Measurements from ENCODE around the gene BMP3. TPM values are rescaled to one million over a fixed set of nuclear protein-coding genes. Genes with fewer than 3 reads are reported as not detected.

BMP3 gene
- total and polyA plus RNA-seq, 2 experiments from 2014 or later, result 2.9 to 7.7 TPM

- 70% methylated on average over 1 of the region's 1 CpG for WGBS (ENCODE audit: low lambda C conversion rate, missing lambda C conversion rate)
These were observed 66.1 kb downstream of the BMP3 start for GRCh38 chr4:81096566-81096965.

DNA sequence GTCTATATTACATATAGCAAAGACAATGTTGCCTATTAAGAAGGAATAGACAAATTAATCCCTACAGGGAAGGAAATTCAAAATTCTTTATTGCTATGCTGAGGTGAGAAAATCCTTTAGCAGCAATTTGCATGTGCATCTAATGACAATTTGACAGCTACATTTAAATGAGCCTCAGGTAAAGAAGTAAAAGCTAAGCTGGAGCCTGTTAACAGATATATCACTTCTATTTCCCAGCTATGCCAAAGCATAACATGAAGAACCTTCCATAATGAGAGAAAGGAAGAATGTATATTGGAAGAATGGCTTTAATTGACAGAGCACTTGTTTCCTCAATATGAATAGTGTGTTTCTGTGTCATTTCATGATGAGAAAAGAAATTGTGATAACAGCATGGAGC, 71.6 kb downstream of the BMP3 start:
- Histone ChIP-seq H3K4me2 (no peak overlapping the region), H3K9me2 (replicated peaks; ENCODE audit: insufficient read depth) (no peaks in the 10 kb centered on the region), H2AFZ (no peak overlapping the region), H3K79me2 (no peaks in the 10 kb centered on the region), H3K9me3 (ENCODE audit: low read depth) (no peaks in the 10 kb centered on the region), H3K27ac (no peak overlapping the region), H3K27me3 (no peaks in the 10 kb centered on the region), H3K4me1 (ENCODE audit: insufficient read depth) (no peaks in the 10 kb centered on the region), H3K36me3 (replicated peaks; ENCODE audit: insufficient read depth, low read depth) (no peaks in the 10 kb centered on the region), H4K20me1 (ENCODE audit: insufficient read depth, poor library complexity, severe bottlenecking) (no peaks in the 10 kb centered on the region), H3K4me3 (no peak overlapping the region)
- no peak for DNase-seq (ENCODE audit: low spot score)
- TF ChIP-seq EZH2 (IDR thresholded peaks at IDR 0.05; ENCODE audit: borderline replicate concordance) (no peak), EZH2phosphoT487 (IDR thresholded peaks at IDR 0.05; ENCODE audit: low read depth, severe bottlenecking, unreplicated experiment) (no peak), CTCF (IDR thresholded peaks at IDR 0.05; ENCODE audit: poor library complexity) (no peak)

More at GRCh38 chr4:81096566-81096965, 66.1 kb downstream of the BMP3 start:
- TF ChIP-seq EZH2phosphoT487 (IDR thresholded peaks at IDR 0.05; ENCODE audit: low read depth, severe bottlenecking, unreplicated experiment) (no peak), EZH2 (IDR thresholded peaks at IDR 0.05; ENCODE audit: borderline replicate concordance) (no peak), CTCF (IDR thresholded peaks at IDR 0.05; ENCODE audit: poor library complexity) (no peak)
- Histone ChIP-seq H3K79me2 (no peaks in the 10 kb centered on the region), H3K4me2 (no peak overlapping the region), H3K27me3 (no peaks in the 10 kb centered on the region), H3K9me3 (ENCODE audit: low read depth) (no peaks in the 10 kb centered on the region), H3K36me3 (replicated peaks; ENCODE audit: insufficient read depth, low read depth) (no peaks in the 10 kb centered on the region), H3K4me3 (no peak overlapping the region), H2AFZ (no peak overlapping the region), H3K4me1 (ENCODE audit: insufficient read depth) (no peaks in the 10 kb centered on the region), H4K20me1 (ENCODE audit: insufficient read depth, poor library complexity, severe bottlenecking) (no peaks in the 10 kb centered on the region), H3K9me2 (replicated peaks; ENCODE audit: insufficient read depth) (no peaks in the 10 kb centered on the region), H3K27ac (no peak overlapping the region)
- DNase-seq (ENCODE audit: low spot score), result no peak

GRCh38 chr4:81106150-81106549, 75.6 kb downstream of the BMP3 start:
- H3K9me2 ChIP-seq (replicated peaks; ENCODE audit: insufficient read depth), result no peaks in the 10 kb centered on the region
- no peak for DNase-seq (ENCODE audit: low spot score)
- H3K4me2 ChIP-seq, result no peak overlapping the region
- H4K20me1 ChIP-seq (ENCODE audit: insufficient read depth, poor library complexity, severe bottlenecking), result no peaks in the 10 kb centered on the region
- H3K36me3 ChIP-seq (replicated peaks; ENCODE audit: insufficient read depth, low read depth), result no peaks in the 10 kb centered on the region
- no peaks in the 10 kb centered on the region for H3K9me3 ChIP-seq (ENCODE audit: low read depth)
- H3K27me3 ChIP-seq, result no peaks in the 10 kb centered on the region
- no peak overlapping the region for H3K27ac ChIP-seq
- 92% methylated on average over 4 of the region's 4 CpGs for WGBS (ENCODE audit: low lambda C conversion rate, missing lambda C conversion rate)
- TF ChIP-seq CTCF (IDR thresholded peaks at IDR 0.05; ENCODE audit: poor library complexity), result no peak
- no peak for TF ChIP-seq EZH2phosphoT487 (IDR thresholded peaks at IDR 0.05; ENCODE audit: low read depth, severe bottlenecking, unreplicated experiment)
- TF ChIP-seq EZH2 (IDR thresholded peaks at IDR 0.05; ENCODE audit: borderline replicate concordance), result no peak
- no peaks in the 10 kb centered on the region for H3K4me1 ChIP-seq (ENCODE audit: insufficient read depth)
- no peak overlapping the region for H3K4me3 ChIP-seq
- H2AFZ ChIP-seq, result no peak overlapping the region
- H3K79me2 ChIP-seq, result no peaks in the 10 kb centered on the region

Other genes starting within 250 kb of the BMP3 start
- gene PRKG2, start 184.5 kb downstream of the BMP3 start, total RNA-seq, result 16.6 and 17.4 TPM in 2 replicates
- 4.6 and 6.7 TPM in 2 replicates for gene PRKG2, start 184.5 kb downstream of the BMP3 start, polyA plus RNA-seq